Measurements from ENCODE around the gene CARMIL1.
"Not testable (repeated sequence)": the region's sequence is repeated elsewhere in the genome, so short reads cannot be mapped to it uniquely, and the experiment has no call there.

Gene CARMIL1

GRCh38 chr6:25441663-25442270, 162.6 kb downstream of the CARMIL1 start:
- no peak overlapping the region for H3K4me3 ChIP-seq
- H3K9ac ChIP-seq: no peak overlapping the region
- no peak overlapping the region for H3K27ac ChIP-seq
- H3K36me3 ChIP-seq: no peaks in the 10 kb centered on the region
- H3K4me1 ChIP-seq: no peaks in the 10 kb centered on the region
- no peaks in the 10 kb centered on the region for H4K20me1 ChIP-seq
- H3K4me2 ChIP-seq: no peak overlapping the region
- H3K9me3 ChIP-seq: peaks cover 16% of the 10 kb centered on the region
- no peaks in the 10 kb centered on the region for H3K27me3 ChIP-seq
- no peak for TF ChIP-seq Cebpa-rat (IDR thresholded peaks at IDR 0.05)

- Histone ChIP-seq H3K27me3 (no peaks in the 10 kb centered on the region), H3K4me2 (no peak overlapping the region), H3K9ac (no peak overlapping the region), H3K27ac (no peak overlapping the region), H4K20me1 (no peaks in the 10 kb centered on the region), H3K4me3 (no peak overlapping the region), H3K4me1 (no peaks in the 10 kb centered on the region), H3K9me3 (peaks cover 17% of the 10 kb centered on the region), H3K36me3 (no peaks in the 10 kb centered on the region)
- TF ChIP-seq Cebpa-rat (IDR thresholded peaks at IDR 0.05): no peak
Measured at GRCh38 chr6:25442898-25443297, 163.7 kb downstream of the CARMIL1 start.

- not testable (repeated sequence) for H4K20me1 ChIP-seq, H3K4me3 ChIP-seq, H3K27ac ChIP-seq, H3K4me2 ChIP-seq, H3K9ac ChIP-seq, H3K4me1 ChIP-seq, H3K36me3 ChIP-seq, H3K27me3 ChIP-seq
- peaks cover 17% of the 10 kb centered on the region for H3K9me3 ChIP-seq
Measured at GRCh38 chr6:25444521-25444920, 165.3 kb downstream of the CARMIL1 start.

- Histone ChIP-seq H3K27me3 (no peaks in the 10 kb centered on the region), H3K9me3 (peaks cover 17% of the 10 kb centered on the region), H3K4me2 (no peak overlapping the region), H3K4me1 (no peaks in the 10 kb centered on the region), H4K20me1 (no peaks in the 10 kb centered on the region), H3K36me3 (no peaks in the 10 kb centered on the region), H3K9ac (no peak overlapping the region), H3K27ac (no peak overlapping the region), H3K4me3 (no peak overlapping the region)
- no peak for TF ChIP-seq Cebpa-rat (IDR thresholded peaks at IDR 0.05)
Measured at GRCh38 chr6:25446830-25447569, 167.8 kb downstream of the CARMIL1 start.

DNA sequence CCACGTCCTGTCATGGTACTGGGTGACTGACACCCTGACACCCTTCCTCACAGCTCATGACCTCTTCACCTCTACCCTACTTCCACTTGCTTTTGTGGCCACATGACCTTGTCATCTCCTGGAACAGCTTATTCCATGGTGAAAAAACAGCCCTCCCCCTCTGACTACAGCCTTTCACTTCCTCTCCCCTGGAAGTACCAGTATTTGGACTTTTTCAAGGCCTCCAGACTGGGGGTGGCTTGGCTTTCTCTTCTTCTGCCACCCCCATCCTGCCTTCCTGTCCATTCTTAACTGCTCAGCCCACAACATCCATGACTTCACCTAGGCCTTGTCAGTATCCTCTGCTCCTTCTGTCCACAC, 168.4 kb downstream of the CARMIL1 start:
- Histone ChIP-seq H3K9me3 (peaks cover 17% of the 10 kb centered on the region), H3K27ac (no peak overlapping the region), H3K27me3 (no peaks in the 10 kb centered on the region), H4K20me1 (no peaks in the 10 kb centered on the region), H3K4me1 (no peaks in the 10 kb centered on the region), H3K4me2 (no peak overlapping the region), H3K4me3 (no peak overlapping the region), H3K36me3 (no peaks in the 10 kb centered on the region), H3K9ac (no peak overlapping the region)
- no peak for TF ChIP-seq Cebpa-rat (IDR thresholded peaks at IDR 0.05)

DNA sequence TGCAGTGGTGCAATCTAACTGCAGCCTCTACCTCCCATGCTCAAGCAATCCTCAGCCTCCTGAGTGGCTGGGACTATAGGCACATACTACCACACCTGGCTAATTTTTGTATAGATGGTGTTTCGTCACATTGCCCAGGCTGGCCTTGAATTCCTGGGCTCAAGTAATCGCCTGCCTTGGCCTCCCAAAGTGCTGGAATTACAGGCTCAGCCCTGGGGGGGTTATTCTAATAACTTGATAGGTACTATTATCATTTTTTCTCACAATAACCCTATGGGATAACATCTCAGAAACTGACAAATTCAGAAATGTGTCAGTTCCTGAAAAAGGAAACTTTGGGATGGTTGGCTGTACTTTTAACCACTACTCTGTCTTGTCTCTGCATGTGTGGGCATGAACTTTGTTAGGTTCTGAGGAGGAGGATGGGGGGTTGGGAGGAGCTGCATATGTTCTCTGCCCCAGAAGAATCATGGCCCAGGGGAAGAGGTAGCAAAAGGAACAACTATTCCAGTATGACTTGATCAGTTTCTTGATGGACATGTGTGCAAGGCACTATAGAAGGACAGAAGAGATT, 169.9 kb downstream of the CARMIL1 start:
- no peak for TF ChIP-seq Cebpa-rat (IDR thresholded peaks at IDR 0.05)
- no peaks in the 10 kb centered on the region for H4K20me1 ChIP-seq
- H3K27ac ChIP-seq: no peak overlapping the region

GRCh38 chr6:25449774-25450173, 170.6 kb downstream of the CARMIL1 start:
- H3K9me3 ChIP-seq: peaks cover 17% of the 10 kb centered on the region
- no peak overlapping the region for H3K9ac ChIP-seq
- H4K20me1 ChIP-seq: no peaks in the 10 kb centered on the region
- no peaks in the 10 kb centered on the region for H3K4me1 ChIP-seq
- H3K4me3 ChIP-seq: no peak overlapping the region
- no peak overlapping the region for H3K27ac ChIP-seq
- TF ChIP-seq Cebpa-rat (IDR thresholded peaks at IDR 0.05): no peak
- no peaks in the 10 kb centered on the region for H3K36me3 ChIP-seq
- no peaks in the 10 kb centered on the region for H3K27me3 ChIP-seq
- no peak overlapping the region for H3K4me2 ChIP-seq

More for the DNA sequence above, 169.9 kb downstream of the CARMIL1 start:
- no peaks in the 10 kb centered on the region for H3K27me3 ChIP-seq
- no peaks in the 10 kb centered on the region for H3K4me1 ChIP-seq
- H3K4me2 ChIP-seq: no peak overlapping the region
- no peaks in the 10 kb centered on the region for H3K36me3 ChIP-seq
- H3K4me3 ChIP-seq: no peak overlapping the region
- H3K9me3 ChIP-seq: peaks cover 17% of the 10 kb centered on the region
- H3K9ac ChIP-seq: no peak overlapping the region

DNA sequence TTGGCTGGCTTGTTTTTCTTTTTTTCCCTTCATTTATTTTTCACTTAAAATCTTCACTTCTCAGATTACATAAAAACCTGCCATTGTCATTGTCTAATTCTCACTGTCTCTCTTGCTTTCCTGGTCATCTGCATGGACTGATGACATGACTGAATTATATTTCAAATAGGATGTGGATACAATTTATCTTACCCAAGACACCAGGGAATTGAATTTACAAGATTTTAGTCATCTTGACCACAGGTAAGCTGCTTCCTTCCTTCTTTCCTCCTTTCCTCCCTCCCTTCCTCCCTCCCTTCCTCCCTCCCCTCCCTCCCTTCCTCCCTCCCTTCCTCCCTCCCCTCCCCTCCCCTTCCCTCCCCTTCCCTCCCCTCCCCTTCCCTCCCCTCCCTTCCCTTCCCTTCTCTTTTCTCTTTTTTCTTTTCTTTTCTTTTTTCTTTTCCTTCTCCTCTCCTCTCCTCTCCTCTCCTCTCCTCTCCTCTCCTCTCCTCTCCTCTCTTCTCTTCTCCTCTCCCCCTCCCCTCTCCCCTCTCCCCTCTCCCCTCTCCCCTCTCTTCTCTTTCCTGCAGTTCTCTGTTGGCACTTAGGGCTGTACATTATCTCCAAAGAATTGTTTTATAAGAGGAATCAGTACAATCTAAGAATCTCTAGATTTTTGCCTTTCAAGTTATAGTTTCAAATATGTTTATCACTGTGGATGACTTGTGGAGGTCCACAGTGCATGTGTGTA, 171.5 kb downstream of the CARMIL1 start:
- H3K4me1 ChIP-seq: no peaks in the 10 kb centered on the region
- no peak overlapping the region for H3K4me2 ChIP-seq
- TF ChIP-seq Cebpa-rat (IDR thresholded peaks at IDR 0.05): no peak
- H3K9me3 ChIP-seq: peaks cover 11% of the 10 kb centered on the region
- no peak overlapping the region for H3K27ac ChIP-seq
- no peak overlapping the region for H3K9ac ChIP-seq
- no peaks in the 10 kb centered on the region for H4K20me1 ChIP-seq
- H3K4me3 ChIP-seq: no peak overlapping the region
- no peaks in the 10 kb centered on the region for H3K36me3 ChIP-seq
- H3K27me3 ChIP-seq: no peaks in the 10 kb centered on the region

GRCh38 chr6:25452031-25452430, 172.9 kb downstream of the CARMIL1 start:
- no peaks in the 10 kb centered on the region for H3K36me3 ChIP-seq
- no peak for TF ChIP-seq Cebpa-rat (IDR thresholded peaks at IDR 0.05)
- no peaks in the 10 kb centered on the region for H4K20me1 ChIP-seq
- no peak overlapping the region for H3K9ac ChIP-seq
- no peak overlapping the region for H3K4me3 ChIP-seq
- no peaks in the 10 kb centered on the region for H3K4me1 ChIP-seq
- H3K4me2 ChIP-seq: no peak overlapping the region
- H3K9me3 ChIP-seq: no peaks in the 10 kb centered on the region; the same call in 1 of the 2 replicates
- H3K27ac ChIP-seq: no peak overlapping the region
- H3K27me3 ChIP-seq: no peaks in the 10 kb centered on the region

DNA sequence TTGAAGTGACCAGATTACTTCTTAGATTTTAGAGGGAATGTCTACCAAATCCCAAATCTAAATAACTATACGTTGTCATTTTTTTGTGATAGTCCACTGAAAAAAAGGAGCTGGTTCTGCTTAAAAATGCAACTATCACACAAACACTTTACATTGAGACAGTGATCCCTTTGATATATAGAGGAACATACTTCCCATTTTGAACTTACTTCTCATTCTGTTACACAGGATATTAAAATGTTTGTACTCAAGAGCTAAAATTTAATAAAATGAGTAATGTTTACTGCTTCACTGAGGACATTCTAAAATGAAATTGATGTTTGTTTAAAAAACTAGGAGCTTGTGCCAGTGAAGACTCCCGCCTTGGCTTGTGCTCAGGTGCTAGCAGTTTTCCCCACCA, 174.1 kb downstream of the CARMIL1 start:
- H3K4me1 ChIP-seq: no peaks in the 10 kb centered on the region
- TF ChIP-seq Cebpa-rat (IDR thresholded peaks at IDR 0.05): no peak
- H3K27ac ChIP-seq: no peak overlapping the region
- H3K9me3 ChIP-seq: no peaks in the 10 kb centered on the region
- H4K20me1 ChIP-seq: no peaks in the 10 kb centered on the region
- H3K9ac ChIP-seq: no peak overlapping the region
- H3K4me3 ChIP-seq: no peak overlapping the region
- H3K27me3 ChIP-seq: no peaks in the 10 kb centered on the region
- H3K36me3 ChIP-seq: no peaks in the 10 kb centered on the region
- H3K4me2 ChIP-seq: no peak overlapping the region
